Fibroblast of gingiva (primary cell): ENCODE data around the gene HIBADH.

ENCODE experiments used
- DNase-seq: peaks from one replicate; pipeline ENCODE4 v3.0.0-alpha.2; 2011; ENCODE audit warnings: low read depth

Gene HIBADH

DNA sequence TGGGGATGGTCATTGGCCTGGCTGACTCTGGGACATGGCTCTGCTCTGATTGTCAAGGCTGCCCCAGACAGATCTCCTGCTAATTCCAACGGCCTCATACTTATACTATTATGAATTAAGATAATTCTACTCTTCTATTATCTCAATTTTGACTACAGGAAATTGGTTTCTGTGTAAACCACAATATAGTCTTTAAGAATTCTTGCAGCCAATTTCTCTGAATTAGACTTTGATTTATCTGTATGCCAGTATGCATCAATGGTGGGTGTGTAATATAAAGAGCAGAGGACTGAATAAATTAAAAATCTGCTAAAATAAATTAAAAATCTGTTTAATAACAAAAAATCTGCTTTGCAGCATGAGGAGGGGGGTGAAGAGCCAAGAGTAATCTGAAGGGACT is 27.0 kb downstream of the HIBADH start:
- no peak for DNase-seq

DNA sequence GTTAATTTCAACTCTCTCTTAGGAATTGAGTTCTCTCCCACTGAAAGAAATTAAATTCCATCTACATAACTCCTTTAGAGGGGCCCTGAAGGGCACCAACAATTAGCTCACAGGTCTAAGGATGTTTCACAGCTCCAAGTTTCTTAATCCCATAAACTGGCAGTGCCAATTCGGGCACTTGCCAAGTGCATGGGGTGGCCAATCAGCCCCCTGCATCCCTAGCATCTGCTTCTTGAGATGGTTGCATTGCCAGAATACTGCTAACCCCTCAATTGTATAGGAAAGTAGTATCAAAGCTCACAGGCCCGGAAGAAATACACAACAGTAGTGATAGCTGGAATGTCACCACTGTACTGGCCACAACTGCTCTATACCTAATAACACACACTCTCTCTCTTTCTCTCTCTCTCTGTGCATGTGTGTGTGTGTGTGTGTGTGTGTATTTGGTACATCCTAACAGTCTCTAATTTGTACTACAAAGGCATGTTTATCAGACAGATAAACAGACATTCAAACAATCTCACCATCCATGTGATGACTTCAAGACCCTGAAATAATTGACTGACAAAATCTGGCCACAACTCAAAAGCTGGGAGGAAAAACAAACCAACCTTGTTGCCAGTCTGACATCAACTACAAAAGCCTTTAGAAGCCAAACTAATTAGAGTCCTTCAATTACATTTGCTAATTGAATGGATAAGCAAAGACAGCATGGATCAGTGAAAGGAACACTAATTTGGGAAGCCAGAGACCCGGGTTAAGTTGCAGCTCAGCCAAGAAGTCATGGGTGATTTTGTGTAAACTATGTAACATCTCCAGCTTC is 27.8 kb downstream of the HIBADH start:
- no peak for DNase-seq

DNA sequence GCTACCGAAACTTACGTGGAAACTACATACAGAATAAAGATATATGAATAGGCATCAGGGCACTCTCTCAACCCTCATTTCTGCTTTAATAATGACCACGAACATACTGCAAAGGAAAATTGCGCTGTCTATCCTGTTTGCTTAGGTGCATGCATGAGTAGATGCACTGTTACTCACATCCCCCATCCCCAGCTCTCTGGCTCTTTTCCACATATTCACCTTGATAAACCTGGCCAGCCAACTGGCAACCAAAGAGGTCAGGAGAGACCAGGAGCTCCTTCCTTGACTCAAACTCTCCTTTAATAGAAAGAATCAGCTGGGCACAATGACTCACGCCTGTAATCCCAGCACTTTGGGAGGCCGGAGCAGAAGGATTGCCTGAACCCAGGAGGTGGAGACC is 29.6 kb downstream of the HIBADH start:
- no peak for DNase-seq

DNA sequence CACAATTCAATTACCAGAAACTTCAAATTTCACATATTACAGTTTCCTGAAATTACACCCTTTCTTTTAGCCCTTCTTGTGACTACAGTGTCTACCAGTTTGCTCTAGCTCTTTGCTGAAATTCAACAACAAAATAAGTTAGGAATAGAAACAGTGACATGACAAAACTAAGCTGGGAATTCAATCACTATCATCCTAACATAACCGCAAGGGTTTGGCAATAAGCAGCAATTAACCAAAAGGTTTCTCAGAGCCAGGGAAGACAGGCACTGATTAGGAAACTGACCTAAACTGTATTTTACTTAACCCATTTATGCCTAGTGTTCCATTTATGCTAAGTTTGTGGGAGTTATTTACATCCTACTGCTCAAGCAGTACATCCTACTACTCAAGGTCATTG is 31.3 kb downstream of the HIBADH start:
- peak; percentile 43 for DNase-seq

DNA sequence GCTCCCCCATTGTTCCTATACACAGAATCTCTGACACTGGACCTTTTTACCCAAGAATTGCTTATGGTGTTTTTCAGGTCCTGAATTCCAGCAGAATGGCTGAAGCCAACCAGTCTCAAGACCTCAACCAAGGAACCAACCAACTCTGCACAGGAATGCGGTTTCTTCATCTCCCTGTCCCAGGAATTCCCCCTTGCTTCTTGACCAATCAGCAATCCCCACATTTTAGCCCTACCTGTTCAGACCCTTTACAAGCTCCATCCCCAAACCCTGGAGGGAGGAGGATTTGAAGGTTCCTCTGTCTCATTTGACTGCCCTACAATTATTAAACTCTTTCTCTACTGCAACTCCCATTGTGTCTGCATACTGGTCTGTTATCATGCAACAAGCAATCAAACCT is 35.5 kb downstream of the HIBADH start:
- no peak for DNase-seq

DNA sequence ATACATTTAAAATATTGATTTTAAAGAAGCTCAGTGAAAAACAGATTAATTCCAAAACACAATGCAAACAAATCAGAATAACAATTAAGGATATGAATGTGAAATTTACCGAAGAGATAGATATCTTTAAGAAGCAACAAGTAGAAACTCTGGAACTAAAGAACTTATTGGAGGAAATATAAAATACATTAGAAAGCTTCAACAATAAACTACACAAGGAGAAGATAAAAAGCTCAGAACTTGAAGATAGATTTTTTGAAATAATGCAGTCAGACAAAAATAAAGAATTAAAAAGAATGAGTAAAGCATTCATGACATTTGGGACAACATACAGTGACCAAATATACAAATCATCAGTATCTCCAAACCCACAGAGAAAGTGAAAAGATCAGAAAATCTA is 43.2 kb downstream of the HIBADH start:
- DNase-seq, result no peak

DNA sequence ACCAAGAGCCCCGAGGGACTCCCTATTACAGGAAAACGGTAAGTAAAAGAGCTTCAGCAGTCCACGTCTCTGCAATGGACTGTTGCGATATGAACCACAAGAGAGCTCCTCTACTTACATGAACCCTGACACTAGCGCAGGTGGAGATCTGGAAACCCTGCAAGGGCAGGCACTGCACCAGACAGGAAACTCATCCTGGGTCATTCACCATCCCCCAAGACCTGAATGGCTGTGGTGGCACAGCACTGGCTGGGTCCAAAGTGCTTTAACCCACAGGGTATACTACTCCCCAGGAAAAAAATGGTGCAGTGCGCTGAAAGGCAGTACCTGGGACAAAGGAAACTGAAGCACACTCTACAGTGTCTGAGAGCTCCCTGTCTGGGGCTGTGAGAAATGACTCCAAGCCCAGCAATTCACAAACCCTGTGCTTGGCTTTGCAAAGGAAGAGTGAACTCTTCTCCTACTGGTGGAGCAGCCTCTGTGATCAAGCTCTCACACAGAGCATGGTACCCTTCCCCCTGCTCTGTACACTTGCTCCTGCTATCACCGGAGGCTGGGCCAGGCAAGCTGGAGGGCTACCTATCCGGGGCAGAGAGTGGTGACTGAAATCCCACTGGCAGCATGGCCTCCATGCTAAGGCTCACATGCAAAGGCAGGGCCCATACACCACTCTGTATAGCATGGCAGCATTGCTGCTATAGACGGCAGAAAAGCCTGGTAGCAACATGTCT is 44.9 kb downstream of the HIBADH start:
- DNase-seq, result no peak

DNA sequence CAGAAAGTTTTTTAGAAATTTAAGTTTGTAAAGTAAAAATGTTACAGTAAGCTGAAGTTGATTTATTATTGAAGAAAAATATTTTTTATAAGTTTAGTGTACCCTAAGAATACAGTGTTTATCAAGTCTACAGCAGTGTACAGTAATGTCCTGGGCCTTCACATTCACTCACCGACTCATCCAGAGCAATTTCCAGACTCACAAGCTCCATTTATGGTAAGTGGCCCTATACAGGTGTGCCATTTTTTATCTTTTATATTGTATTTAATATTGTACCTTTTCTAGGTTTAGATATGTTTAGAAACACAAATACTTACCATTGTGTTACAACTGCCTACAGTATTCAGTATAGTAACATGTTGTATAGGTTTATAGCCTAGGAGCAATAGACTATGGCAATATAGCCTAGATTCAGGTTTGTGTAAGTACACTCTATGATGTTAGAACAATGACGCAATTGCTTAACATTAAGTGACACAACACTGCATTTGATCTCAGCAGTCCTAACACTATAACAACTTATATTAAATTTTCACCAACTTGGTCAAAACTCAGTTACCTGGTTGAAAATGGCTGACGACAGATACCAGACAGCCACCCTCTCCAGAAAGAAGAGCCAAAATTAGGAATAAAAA is 45.7 kb downstream of the HIBADH start:
- DNase-seq, result no peak

DNA sequence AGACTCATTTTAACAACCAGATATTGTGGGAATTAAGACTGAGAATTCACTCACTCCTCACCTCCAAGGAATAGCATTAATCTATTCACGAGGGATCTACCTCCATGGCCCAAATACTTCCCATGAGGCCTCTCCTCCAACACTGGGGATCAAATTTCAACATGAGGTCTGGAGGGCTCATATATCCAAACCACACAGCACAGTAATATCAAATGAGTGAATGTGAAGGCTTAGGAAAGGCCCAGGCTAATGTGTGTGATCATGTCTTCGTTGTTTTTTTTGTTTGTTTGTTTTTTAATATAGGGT is 46.5 kb downstream of the HIBADH start:
- DNase-seq, result no peak

DNA sequence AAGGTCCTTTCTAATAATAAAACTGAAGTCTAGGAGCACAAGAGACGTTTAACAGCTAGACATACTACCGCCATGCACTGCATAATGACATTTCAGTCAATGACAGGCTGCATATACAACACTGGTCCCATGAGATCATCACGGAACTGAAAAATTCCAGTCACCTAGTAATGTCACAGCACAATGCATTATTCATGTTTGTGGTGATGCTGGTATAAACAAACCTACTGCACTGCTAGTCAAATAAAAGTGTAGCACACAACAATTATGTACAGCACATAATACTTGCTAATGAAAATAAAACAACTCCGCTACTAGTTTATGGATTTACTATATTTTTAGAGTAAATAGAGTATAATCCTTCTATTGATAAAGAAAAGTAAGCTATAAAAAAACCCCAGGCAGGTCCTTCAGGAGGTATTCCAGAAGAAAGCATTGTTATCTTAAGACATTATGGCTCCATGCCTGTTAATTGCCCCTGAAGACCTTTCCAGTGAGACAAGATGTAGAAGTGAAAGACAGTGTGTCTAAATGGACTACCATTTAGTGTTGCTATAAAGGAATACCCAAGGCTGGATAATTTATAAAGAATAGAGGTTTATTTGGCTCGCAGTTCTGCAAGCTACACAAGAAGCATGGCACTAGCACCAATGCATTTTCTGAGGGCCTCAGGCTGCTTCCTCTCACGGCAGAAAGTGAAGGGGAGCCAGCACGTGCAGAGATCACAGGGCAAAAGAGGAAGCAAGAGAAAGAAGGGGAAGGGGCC is 47.1 kb downstream of the HIBADH start:
- no peak for DNase-seq

DNA sequence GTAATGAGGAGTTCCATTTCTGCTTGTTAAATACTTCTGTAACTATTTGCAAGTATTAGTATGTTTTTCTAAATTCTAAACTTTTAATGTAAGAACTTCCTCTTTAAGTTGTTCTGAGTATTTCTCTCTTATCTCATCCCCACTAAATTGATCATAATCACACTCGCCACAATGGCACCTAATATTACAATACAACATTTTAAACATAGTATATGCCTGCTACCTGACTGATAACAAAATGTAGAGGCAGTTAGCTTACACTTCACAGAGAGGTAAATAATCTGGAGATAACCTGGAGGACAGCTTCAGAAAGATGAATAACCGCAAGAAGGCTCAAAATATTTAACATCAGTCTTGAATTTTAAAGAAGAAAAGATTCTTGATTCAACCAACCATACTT is 48.6 kb downstream of the HIBADH start:
- DNase-seq, result no peak

DNA sequence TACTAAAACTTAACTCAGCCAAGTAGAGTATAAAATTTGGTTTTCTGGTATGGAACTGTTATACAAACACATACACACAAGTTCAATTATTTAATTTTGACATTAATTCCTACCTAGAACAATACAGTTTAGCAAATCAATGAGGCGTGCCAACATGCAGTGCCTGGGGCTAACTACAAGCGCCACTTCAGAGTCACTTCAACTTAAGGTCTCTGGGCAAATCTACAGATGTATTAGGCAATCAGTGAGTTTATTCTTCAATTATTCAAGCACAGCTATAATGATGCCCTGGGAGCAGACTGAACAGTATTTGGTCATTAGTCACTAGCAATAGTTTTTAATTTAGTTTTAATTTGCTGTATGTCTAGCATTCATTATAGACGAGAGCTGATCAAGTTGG is 51.6 kb downstream of the HIBADH start:
- DNase-seq, result peak; percentile 87

DNA sequence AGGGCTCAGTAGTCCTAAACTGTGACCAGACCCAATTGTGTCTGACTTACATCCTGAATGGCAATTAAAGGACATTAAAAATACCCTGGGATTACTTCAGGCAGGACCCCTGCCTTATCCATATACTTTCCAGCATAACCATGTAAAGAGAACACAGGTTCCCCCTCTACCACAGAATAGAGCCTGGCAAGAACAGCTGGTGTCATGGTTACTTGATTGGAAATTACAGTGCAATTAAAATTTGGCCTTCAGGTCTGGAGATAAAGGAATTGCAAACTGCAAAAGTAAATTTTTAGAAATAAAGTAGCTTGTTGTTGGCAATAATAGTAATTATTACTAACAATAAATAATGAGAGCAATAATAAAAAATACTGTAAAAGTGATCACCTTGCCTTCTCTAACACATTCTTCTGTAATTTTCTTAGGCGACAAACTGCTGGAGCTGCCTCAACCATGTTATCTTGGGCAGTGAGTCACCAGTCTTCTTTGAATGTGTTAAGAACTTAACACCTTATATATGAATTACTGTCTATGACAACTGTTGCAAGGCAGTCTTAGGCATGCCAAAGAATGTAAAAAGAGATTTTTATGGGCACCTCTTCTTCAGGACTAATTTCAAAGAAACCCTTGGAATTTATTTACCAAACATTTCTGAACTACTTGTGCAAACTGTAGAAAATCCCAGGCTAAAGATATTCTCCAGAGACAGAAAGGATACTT is 53.7 kb downstream of the HIBADH start:
- no peak for DNase-seq

DNA sequence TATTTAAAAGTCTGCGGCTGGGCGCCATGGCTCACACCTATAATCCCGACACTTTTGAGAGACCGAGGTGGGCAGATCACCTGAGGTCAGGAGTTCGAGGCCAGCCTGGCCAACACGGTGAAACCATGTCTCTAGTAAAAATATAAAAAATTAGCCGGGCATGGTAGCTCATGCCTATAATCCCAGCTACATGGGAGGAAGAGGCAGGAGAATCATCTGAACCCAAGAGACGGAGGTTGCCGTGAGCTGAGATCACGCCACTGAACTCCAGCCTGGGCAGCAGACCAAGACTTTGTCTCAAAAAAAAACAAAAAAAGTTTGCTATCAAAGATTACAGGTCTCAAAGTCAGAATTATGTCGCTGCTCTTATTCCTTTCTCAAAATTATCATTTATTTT is 55.5 kb downstream of the HIBADH start:
- DNase-seq, result no peak

DNA sequence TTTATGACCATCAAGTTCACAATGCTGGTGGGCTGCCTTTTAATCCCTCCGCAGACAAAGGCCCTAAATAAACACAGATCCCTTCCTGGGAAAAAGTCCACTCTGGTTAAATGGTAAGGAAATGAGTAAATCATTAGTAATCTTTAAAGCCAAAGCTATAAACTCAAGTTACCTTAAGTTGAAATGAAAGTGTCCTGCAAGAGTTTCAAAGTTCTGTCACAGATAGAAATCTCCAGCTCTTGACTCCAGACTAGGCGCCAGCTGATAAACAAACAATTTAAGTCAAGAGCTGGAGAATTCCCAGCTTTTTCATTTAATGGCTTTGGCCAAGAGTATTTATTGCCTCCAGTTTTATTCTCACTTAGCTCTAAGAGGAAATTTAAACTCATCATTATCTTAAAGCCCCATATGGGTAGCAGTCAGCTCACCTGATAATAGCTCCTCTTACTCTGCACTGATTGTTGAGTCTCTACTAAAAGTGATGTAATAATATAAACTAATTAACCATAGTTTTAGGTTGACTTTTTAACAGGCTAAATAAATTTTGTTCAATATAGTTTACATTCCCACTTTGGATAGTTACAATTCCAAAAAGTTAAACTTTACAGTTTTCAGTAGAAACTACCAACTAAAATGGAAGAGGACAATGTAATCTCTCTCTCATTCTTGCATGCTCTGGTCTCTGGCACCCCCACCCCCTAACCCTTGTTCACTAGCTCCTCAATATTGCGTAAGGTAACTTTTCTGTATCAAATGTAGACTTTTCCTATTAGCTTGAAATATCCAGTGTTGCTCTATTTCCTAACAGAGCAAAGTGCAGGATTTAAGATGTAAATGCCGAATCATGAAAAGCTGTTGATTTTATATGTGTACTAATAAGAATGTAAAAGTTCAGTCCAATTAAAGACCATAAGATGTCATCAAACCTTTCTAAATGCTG is 56.1 kb downstream of the HIBADH start:
- DNase-seq, result no peak

DNA sequence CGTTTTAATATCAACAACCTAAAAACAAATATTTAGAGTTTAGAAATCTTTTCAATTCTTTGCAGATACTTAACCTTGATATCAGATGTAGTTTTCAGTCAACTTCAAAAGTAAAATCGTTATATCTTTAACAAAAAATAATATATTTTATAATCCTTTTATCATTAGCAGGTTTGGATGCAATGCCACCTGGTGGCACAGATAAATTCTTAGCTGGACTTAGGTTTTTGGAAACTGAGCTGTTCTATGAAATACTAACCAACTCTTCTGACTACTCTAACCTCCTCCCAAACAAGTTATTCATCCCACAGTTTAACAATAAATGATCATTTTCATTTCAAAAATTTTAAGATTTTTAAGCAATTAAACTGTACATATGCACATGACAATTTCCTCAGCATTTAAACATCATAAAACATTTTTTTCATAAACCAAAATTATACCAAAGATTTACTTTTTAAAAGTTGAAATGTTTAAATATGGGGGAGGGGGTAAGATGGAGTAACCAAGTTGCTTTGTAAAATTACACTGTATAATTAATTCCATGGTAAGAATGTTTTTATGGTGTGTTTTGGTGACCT is 56.9 kb downstream of the HIBADH start:
- DNase-seq, result peak; percentile 19

DNA sequence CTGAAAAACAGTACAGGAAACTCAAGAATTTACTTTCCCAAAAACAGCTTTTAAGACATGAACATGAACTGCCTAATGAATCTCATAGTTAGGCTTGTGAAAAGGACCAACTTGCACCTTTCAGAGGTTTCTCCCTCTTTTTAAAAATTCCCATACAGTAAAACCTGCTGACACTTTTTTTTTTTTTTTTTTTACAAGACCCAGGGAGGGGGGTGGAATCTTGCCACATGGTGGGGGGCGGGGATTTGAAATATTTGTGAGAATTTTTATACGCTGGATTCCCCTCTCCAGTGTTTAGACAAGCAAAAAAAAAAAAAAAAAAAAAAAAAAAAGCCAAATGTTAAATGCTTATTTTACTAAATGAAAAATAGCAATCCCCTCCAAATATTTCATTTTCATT is 57.4 kb downstream of the HIBADH start:
- no peak for DNase-seq

DNA sequence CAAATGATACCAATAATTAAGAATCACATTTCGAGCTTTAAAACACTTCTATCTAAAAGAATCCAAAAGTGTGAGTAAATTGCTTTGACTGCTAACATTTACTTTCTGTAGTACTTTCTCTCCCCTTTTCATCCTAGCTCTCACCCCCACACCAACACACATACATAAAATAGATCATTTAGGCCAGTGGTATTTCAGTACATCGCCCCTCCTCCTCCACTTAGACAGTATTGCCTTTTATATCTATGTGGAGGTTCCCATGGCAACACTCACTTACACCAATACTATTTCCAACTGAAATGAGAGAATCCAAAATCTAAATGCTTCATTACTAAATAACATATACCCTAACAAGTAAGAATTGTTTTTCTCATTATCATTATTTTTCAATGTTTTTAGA is 58.9 kb downstream of the HIBADH start:
- DNase-seq, result no peak

DNA sequence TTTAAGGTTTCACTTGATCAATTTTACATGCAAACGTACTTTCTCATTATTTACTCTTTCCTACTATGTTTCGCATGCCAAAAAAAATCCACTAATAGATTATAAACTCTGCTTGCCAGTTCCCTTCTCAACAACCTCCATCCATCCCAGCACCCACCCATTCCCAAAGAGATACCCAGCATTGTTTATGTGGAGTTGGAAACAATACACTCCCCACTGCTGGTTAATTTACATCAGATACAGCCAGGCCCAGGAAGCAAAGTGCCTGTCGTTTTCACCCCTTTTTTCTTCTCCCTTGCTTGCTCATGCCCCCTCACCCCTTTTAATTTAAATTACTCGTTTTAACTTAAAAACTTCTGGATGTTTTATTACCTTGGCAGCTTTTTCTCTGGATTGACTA is 59.9 kb downstream of the HIBADH start:
- DNase-seq, result no peak

DNA sequence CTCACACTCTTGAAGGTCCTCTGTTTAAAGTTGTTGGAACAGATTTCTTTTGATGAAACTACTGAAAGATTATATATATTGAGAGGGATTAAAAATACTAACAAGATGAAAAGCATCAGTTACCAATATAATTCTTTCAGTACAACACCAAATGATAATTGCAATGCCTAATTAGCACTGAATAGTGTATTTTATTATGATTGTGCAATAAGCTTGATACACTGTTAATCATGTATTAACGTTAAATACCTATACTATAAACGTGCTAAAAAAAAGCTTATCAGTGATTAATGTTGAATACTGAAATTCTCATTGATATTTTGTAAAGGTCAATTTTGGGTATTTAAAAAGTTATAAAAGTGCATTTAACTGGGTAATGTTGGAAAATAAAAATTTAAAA is 61.5 kb downstream of the HIBADH start:
- no peak for DNase-seq
